Skeletal muscle tissue (tissue), 4 donors: ENCODE results near the gene ASMT. TPM values are rescaled to one million over a fixed set of nuclear protein-coding genes. Genes with fewer than 3 reads are reported as not detected.

Experiments used
- H3K27ac ChIP-seq: one replicate; pipeline ENCODE4 v1.7.0; 2013; ENCODE audit warnings: mild to moderate bottlenecking, low read depth, low read length, inconsistent platforms
- H3K27me3 ChIP-seq, 3 donors: one replicate each; pipeline ENCODE4 v1.7.0; 2013; ENCODE audit warnings: low read length in 3 of 3; ENCODE audit not compliant: control insufficient read depth in 3 of 3, insufficient read depth in 3 of 3
- H3K36me3 ChIP-seq, 3 donors: one replicate each; pipeline ENCODE4 v1.7.0; 2013; ENCODE audit warnings: low read length in 3 of 3; ENCODE audit not compliant: control insufficient read depth in 3 of 3, insufficient read depth in 3 of 3
- H3K4me1 ChIP-seq, 3 donors: one replicate each; pipeline ENCODE4 v1.7.0; 2013; ENCODE audit warnings: low read length in 3 of 3, mild to moderate bottlenecking in 3 of 3; ENCODE audit not compliant: control insufficient read depth in 3 of 3, insufficient read depth in 3 of 3
- H3K4me3 ChIP-seq, 3 donors: one replicate each; pipeline ENCODE4 v1.7.0; 2013; ENCODE audit warnings: low read length in 3 of 3
- H3K9ac ChIP-seq, 3 donors: one replicate each; pipeline ENCODE4 v1.7.0; 2013; ENCODE audit warnings: low read length in 3 of 3, mild to moderate bottlenecking in 3 of 3, moderate library complexity in 2 of 3, low read depth in 1 of 3
- H3K9me3 ChIP-seq, 3 donors: one replicate each; pipeline ENCODE4 v1.7.0; 2013; ENCODE audit warnings: low read length in 3 of 3; ENCODE audit not compliant: control insufficient read depth in 3 of 3
- total RNA-seq: library from RNA; depleted of rRNA; stranded (reverse); fragments of >200 nt; gene quantifications from one replicate; pipeline ENCODE4 v1.2.3, GENCODE V29; 2014
- donor health status: Osteomylitis.

The ASMT gene
- total RNA-seq, 1 donor from 2014 or later = not detected

DNA sequence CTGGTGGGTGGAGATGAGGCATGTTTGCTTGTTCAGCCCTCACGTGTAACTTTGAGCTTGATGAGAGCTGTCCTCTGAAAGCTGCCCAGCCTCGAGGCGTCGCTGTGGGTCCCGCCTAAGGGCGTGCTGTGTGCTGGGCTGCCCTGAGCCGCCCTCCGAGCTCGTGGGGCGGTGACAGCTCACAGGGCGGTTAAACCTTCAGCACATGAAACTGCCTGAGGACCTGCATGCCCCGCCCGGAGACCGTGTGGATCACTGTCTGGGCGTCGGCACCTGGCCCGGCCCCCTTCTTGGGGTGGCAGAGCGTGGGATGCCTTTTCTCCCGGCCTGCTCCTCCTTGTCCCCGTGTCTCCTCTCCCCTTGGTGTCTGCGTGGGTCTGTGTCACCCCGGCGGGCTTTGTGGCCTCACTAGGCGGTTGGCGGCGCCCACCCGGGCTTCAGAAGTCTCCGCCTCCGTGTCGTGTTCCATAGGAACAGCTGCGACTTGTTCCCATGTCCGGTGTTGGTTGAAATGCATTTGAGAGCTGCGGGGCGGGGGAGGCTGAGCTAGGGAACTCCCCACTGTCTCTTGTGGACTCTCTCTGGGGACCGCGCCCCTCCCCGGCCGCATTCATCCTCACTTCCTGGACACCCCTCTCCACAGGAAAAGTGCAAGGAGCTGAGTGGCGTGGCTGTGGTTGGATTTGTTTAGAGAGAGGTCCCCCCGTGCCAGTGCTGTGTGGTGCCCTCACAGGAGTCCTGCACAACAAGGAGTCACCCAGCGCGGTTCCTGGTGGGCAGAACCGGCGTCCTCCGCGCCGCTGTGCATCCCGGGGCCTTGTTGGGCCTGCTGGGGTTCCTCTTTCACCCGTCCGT lies 16.6 kb upstream of the ASMT start:
- Histone ChIP-seq H3K9me3 (no peaks in the 10 kb centered on the region), H3K27ac (no peak overlapping the region), H3K36me3 (peaks cover 80 to 86% (median 82%) of the 10 kb centered on the region in 3 donors), H3K9ac (no peak overlapping the region), H3K4me1 (peaks cover 4 to 12% (median 12%) of the 10 kb centered on the region in 3 donors), H3K27me3 (no peaks in the 10 kb centered on the region), H3K4me3 (no peak overlapping the region)

DNA sequence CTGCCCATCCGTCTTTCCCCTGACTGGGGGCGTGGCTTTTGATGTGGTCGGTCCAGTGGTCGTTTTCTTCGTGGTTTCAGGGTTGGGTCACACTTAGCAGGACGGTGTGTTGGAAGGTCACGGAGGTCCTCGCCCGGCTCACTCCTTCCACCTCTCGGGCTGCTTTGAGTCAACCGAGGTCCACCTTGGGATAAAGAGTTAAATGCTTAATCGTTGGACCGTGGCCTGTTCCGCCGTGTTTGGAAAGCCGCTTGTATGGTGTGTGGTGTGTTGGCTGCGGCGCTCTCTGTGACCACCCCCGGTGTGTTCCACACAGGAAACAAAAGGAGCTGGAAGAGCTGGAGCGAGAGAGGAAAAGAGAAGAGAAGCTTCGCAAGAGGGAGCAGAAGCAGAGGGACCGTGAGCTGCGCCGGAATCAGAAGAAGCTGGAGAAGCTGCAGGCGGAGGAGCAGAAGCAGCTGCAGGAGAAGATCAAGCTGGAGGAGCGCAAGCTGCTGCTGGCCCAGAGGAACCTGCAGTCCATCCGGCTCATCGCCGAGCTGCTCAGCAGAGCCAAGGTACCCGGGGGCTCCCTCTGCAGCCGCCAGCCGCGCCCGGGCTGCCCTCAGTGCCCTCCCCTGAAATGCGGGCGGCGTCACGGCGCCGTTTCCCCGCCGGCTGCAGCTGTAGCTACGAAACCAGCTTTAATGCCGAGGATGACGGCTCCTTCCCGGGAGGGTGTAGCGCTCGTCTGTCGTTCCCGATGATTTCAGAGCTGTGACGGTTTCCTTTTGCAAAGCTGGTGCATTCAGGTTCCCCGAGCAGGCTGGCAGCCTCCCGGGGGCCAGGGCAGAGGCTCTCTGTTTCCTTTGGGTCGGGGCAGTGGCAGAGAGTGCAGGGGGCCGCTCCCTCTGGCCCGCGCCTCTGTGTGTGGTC lies 15.7 kb upstream of the ASMT start:
- Histone ChIP-seq H3K27ac (no peak overlapping the region), H3K4me1 (peaks cover 0 to 4% (median 3%) of the 10 kb centered on the region in 3 donors), H3K4me3 (no peak overlapping the region), H3K27me3 (no peaks in the 10 kb centered on the region), H3K9me3 (no peaks in the 10 kb centered on the region), H3K36me3 (peaks cover 73 to 81% (median 76%) of the 10 kb centered on the region in 3 donors), H3K9ac (no peak overlapping the region)

DNA sequence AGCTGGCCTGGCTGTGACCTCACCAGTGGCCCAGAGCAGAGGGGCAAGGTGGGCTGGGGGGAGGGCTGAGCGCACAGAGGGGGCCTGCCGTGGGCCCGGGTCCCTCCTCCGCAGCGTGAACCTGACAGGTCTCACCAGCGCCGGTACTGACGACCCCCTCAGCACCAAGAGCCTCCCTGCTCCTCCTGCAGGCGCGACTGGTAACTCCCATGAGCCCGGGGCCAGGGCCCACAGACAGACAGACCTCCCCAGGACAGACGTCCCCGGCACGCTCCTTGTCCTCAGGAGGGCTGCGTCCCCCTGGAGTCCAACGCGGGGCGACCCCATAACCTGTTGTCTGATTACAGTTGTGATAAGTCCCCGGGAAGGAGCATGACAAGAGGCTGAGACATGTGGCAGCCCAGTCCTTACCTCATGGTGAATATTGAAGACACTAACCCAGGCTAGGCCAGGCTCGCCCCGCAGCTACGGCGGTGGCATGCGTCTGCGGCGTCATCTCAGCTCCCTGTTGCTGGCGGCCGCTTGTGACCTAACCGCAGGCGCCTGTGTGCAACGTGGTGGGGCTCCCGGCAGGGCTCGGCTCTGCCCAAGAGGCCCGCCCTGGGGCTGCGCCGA lies 15.0 kb upstream of the ASMT start:
- peaks cover 69 to 77% (median 73%) of the 10 kb centered on the region in 3 donors for H3K36me3 ChIP-seq
- H3K9me3 ChIP-seq = no peaks in the 10 kb centered on the region
- no peaks in the 10 kb centered on the region for H3K27me3 ChIP-seq
- H3K4me3 ChIP-seq = no peak overlapping the region
- no peak overlapping the region for H3K27ac ChIP-seq
- H3K9ac ChIP-seq = no peak overlapping the region
- H3K4me1 ChIP-seq = peaks cover 0 to 2% (median 0%) of the 10 kb centered on the region in 3 donors

DNA sequence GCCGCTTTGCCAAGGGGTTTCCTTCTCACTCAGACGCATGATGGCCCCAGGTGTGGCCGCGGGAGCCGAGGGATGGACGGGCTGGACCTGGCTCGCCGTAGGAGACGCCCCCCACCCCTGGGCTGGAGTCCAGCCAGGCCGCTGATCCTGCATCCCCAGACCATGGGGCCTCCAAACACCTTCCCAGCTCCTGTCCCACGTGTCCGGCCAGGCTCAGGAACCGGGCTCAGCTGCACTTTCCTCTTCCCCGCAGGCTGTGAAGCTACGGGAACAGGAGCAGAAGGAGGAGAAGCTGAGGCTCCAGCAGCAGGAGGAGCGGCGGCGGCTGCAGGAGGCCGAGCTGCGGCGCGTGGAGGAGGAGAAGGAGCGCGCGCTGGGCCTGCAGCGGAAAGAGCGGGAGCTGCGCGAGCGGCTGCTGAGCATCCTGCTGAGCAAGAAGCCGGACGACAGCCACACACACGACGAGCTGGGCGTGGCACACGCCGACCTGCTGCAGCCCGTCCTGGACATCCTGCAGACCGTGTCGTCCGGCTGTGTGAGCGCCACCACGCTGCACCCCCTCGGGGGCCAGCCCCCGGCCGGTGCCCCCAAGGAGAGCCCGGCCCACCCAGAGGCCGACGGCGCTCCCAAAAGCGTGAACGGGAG lies 14.3 kb upstream of the ASMT start:
- Histone ChIP-seq H3K36me3 (peaks cover 64 to 70% (median 67%) of the 10 kb centered on the region in 3 donors), H3K9ac (no peak overlapping the region), H3K27ac (no peak overlapping the region), H3K27me3 (no peaks in the 10 kb centered on the region), H3K9me3 (no peaks in the 10 kb centered on the region), H3K4me3 (no peak overlapping the region), H3K4me1 (no peaks in the 10 kb centered on the region)

DNA sequence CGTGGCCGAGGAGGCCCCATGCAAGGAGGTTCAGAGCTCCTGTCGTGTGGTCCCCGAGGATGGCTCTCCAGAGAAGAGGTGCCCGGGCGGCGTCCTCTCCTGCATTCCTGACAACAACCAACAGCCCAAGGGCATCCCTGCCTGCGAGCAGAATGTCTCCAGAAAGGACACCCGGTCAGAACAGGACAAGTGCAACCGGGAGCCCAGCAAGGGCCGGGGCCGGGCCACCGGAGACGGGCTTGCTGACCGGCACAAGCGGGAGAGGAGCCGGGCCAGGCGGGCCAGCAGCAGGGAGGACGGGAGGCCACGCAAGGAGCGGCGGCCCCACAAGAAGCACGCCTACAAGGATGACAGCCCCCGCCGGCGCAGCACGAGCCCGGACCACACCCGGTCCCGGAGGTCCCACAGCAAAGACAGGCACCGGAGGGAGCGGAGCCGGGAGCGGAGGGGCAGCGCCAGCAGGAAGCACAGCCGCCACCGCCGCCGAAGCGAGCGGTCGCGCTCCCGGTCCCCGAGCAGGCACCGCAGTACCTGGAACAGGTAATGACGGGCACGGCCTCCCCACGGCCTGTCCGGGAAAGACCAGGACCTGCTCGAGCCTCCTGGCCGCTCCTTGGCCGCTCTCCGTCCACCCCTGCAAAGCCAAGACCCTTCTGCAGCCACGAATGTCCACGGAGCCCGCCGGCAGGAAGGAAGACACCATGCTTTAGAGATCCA lies 13.7 kb upstream of the ASMT start:
- Histone ChIP-seq H3K4me3 (no peak overlapping the region), H3K27me3 (no peaks in the 10 kb centered on the region), H3K4me1 (no peaks in the 10 kb centered on the region), H3K9ac (no peak overlapping the region), H3K27ac (no peak overlapping the region), H3K36me3 (peaks cover 57 to 63% (median 61%) of the 10 kb centered on the region in 3 donors), H3K9me3 (no peaks in the 10 kb centered on the region)

DNA sequence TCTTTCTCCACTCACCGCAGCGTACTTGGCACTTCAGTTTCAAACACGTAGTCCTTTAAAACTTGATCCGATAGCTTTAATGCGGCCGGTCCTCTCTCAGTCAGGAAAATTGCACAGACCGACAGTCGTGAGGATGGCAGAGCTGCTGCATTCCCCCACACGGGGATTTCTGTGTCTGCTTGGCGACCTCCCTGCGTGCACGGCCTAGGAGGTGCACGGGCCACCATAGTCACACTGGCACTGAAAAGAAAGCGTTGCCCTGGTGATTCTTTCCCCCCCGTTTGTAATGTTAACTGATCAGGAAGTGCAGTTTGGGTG lies 13.1 kb upstream of the ASMT start:
- Histone ChIP-seq H3K4me1 (no peaks in the 10 kb centered on the region), H3K36me3 (peaks cover 54 to 61% (median 59%) of the 10 kb centered on the region in 3 donors), H3K27me3 (no peaks in the 10 kb centered on the region), H3K27ac (no peak overlapping the region), H3K4me3 (no peak overlapping the region), H3K9me3 (no peaks in the 10 kb centered on the region), H3K9ac (no peak overlapping the region)

DNA sequence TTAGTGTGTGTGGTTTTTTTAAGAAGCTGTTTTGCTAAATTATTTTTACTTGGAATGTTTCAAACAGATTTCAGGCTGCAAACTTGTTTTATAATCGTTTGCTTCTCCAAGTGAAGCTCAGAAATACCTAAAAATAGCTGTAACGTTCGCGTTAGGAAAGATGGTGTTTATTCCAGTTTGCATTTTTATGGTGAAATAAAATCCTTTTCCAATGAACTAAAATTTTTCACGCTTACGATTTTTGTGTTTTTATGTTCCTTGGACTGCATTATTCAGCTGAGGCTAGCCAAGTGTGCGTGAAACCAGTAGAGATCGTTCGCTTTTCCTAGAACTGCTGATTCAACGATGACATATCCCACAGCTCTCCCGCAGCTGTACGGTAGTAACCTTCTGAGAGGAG lies 12.6 kb upstream of the ASMT start:
- Histone ChIP-seq H3K9me3 (no peaks in the 10 kb centered on the region), H3K27me3 (no peaks in the 10 kb centered on the region), H3K27ac (no peak overlapping the region), H3K4me3 (no peak overlapping the region), H3K4me1 (no peaks in the 10 kb centered on the region), H3K36me3 (peaks cover 49 to 55% (median 53%) of the 10 kb centered on the region in 3 donors), H3K9ac (no peak overlapping the region)

DNA sequence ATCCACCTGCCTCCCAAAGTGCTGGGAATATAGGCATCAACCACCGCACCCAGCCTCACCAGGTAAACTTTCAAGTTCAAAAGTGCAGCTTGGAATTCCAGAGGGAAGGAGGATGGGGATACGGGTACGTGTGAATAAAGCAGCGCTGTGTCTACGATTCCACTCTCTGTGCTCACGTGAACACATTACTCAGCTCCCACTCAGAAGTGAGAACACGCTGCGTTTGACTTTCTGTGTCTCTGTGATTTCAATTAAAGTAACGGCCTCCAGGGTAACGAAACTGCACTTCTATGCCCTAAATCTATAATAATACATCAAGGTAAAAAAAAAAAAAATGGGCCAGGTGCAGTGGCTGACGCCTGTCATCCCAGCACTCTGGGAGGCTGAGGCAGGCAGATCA lies 8.4 kb upstream of the ASMT start:
- Histone ChIP-seq H3K9me3 (no peaks in the 10 kb centered on the region), H3K9ac (no peak overlapping the region), H3K27me3 (no peaks in the 10 kb centered on the region), H3K36me3 (peaks cover 16 to 20% (median 19%) of the 10 kb centered on the region in 3 donors), H3K4me1 (no peaks in the 10 kb centered on the region), H3K27ac (no peak overlapping the region), H3K4me3 (no peak overlapping the region)

DNA sequence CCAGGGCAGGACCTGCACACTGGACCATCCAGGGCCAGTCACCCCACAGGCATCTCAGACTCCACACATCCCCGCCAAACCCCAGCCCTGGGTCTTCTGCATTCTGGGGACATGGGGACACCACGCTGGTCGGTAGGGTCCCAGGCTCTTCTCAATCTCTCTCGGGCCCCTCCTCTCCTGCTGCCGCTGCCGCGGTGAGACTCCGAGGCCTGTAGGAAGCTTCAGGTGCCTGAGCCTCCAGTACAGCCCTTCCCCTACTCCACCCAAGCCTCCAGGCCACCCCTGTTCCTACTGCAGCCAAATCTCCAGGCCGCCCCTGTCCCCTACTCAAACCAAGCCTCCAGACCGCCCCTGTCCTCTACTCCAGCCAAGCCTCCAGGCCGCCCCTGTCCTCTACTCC lies 5.5 kb upstream of the ASMT start:
- H3K36me3 ChIP-seq = peaks cover 0 to under 1% (median 0%) of the 10 kb centered on the region in 3 donors
- no peak overlapping the region for H3K4me3 ChIP-seq

More for the DNA sequence above, 5.5 kb upstream of the ASMT start:
- Histone ChIP-seq H3K4me1 (no peaks in the 10 kb centered on the region), H3K9ac (no peak overlapping the region), H3K9me3 (no peaks in the 10 kb centered on the region), H3K27ac (no peak overlapping the region), H3K27me3 (no peaks in the 10 kb centered on the region)
